Osteoblast (primary cell): Measurements from ENCODE around the gene EMID1. TPM values are rescaled to one million over a fixed set of nuclear protein-coding genes. Genes with fewer than 3 reads are reported as not detected.

Source experiments
- DNase-seq: peaks from one replicate; pipeline ENCODE4 v3.0.0; 2011; ENCODE audit warnings: low spot score, mixed read lengths; ENCODE audit not compliant: insufficient read length; ENCODE audit errors: missing footprints
- H2AFZ ChIP-seq: 2 replicates; pipeline ENCODE4 v1.6.0; 2011; ENCODE audit warnings: mild to moderate bottlenecking, low read length
- H3K27ac ChIP-seq: 2 replicates; pipeline ENCODE4 v1.5.1; 2011; ENCODE audit warnings: mild to moderate bottlenecking, low read depth, low read length, moderate library complexity
- H3K27me3 ChIP-seq: 2 replicates; pipeline ENCODE4 v1.6.0; 2012; ENCODE audit warnings: mild to moderate bottlenecking, control low read depth, inconsistent platforms, low read length, moderate library complexity; ENCODE audit not compliant: insufficient read depth
- H3K36me3 ChIP-seq: 2 replicates; pipeline ENCODE4 v1.5.1; 2011; ENCODE audit warnings: mild to moderate bottlenecking, low read length, control low read depth, moderate library complexity; ENCODE audit not compliant: insufficient read depth
- H3K4me1 ChIP-seq: 2 replicates; pipeline ENCODE4 v1.5.1; 2011; ENCODE audit warnings: mild to moderate bottlenecking, low read length, control low read depth, moderate library complexity; ENCODE audit not compliant: insufficient read depth
- H3K4me2 ChIP-seq: 2 replicates; pipeline ENCODE4 v1.6.0; 2011; ENCODE audit warnings: mild to moderate bottlenecking, low read length; ENCODE audit not compliant: insufficient read depth
- H3K4me3 ChIP-seq: fragments of 200-600 bp; sonication (generic); 3 replicates; pipeline ENCODE4 v1.5.1; 2012; ENCODE audit warnings: mild to moderate bottlenecking, low read length, inconsistent platforms; ENCODE audit not compliant: insufficient read depth
- H3K79me2 ChIP-seq: 2 replicates; pipeline ENCODE4 v1.6.0; 2012; ENCODE audit warnings: mild to moderate bottlenecking, low read length, control low read depth, inconsistent platforms; ENCODE audit not compliant: insufficient read depth
- H3K9me3 ChIP-seq: 2 replicates; pipeline ENCODE4 v1.5.1; 2011; ENCODE audit warnings: low read depth, low read length, control low read depth
- H4K20me1 ChIP-seq: 2 replicates; pipeline ENCODE4 v1.6.0; 2012; ENCODE audit warnings: mild to moderate bottlenecking, low read length, control low read depth; ENCODE audit not compliant: insufficient read depth
- CTCF ChIP-seq: IDR thresholded peaks from 2 replicates; pipeline ENCODE4 v1.5.1; 2011; ENCODE audit warnings: mild to moderate bottlenecking, low read depth, low read length, moderate library complexity; ENCODE audit errors: extremely low read depth
- total RNA-seq: library from RNA; depleted of rRNA; stranded (reverse); fragments of >200 nt; gene quantifications from 2 replicates; pipeline ENCODE4 v1.2.3, GENCODE V29; 2012

Gene EMID1
- total RNA-seq, 1 donor: under 0.01 TPM

DNA sequence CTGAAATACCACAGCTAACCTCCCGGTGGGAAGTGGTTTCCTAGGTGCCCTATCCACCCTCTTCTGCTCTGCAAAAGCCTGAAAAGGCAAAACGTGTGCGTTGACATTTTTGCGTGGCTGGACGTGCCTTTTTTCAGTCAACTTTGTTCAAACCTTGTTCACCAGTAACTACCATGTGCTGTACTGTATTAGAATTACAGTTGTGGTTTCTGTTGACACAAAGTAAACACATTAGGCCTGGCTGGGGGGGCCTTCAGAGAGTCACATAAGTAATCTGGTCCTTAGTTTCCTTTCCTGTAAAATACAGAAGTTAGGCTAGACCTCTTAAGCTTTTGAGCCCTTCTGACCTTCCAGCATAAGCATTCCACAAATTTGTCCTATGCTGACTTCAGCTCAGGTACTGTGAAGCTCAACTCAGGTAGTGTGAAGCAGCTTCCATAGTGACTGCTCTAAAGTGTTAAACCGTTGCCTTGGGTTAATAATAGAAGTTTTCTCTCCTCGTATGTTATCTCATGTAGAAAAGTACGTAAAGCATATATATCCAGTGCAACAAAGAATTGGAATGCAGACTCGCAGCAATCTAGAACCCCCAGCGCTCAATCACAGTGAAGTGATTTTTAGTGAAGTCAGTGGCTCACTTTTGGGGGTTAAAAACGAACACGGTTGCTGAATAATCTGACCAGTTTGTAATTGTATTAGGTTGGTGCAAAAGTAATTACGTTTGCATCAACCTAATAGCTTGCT is 64.2 kb downstream of the EMID1 start:
- Histone ChIP-seq H3K4me3 (peak overlapping the region; percentile 98), H2AFZ (no peak overlapping the region), H3K36me3 (peaks cover 53% of the 10 kb centered on the region), H3K9me3 (no peaks in the 10 kb centered on the region), H3K4me2 (peak overlapping the region; percentile 98), H4K20me1 (peaks cover 65% of the 10 kb centered on the region), H3K27ac (peak overlapping the region; percentile 100), H3K4me1 (peaks cover 48% of the 10 kb centered on the region), H3K79me2 (peaks cover 93% of the 10 kb centered on the region), H3K27me3 (no peaks in the 10 kb centered on the region)
- DNase-seq: no peak
- TF ChIP-seq CTCF: no peak

GRCh38 chr22:29270475-29271271 is 65.0 kb downstream of the EMID1 start:
- Histone ChIP-seq H3K4me1 (peaks cover 48% of the 10 kb centered on the region), H3K36me3 (peaks cover 56% of the 10 kb centered on the region), H3K27me3 (no peaks in the 10 kb centered on the region), H3K4me3 (peak overlapping the region; percentile 98), H3K9me3 (no peaks in the 10 kb centered on the region), H2AFZ (no peak overlapping the region), H3K4me2 (peak overlapping the region; percentile 98), H3K27ac (peak overlapping the region; percentile 100), H4K20me1 (peaks cover 72% of the 10 kb centered on the region), H3K79me2 (peaks cover 100% of the 10 kb centered on the region)
- no peak for TF ChIP-seq CTCF
- DNase-seq: peak; percentile 9

GRCh38 chr22:29272624-29273023 is 66.9 kb downstream of the EMID1 start:
- H3K9me3 ChIP-seq: no peaks in the 10 kb centered on the region
- no peak overlapping the region for H3K27ac ChIP-seq
- no peak overlapping the region for H2AFZ ChIP-seq
- no peaks in the 10 kb centered on the region for H3K27me3 ChIP-seq
- peaks cover 34% of the 10 kb centered on the region for H3K4me1 ChIP-seq
- no peak for TF ChIP-seq CTCF
- H3K79me2 ChIP-seq: peaks cover 100% of the 10 kb centered on the region
- H3K4me2 ChIP-seq: no peak overlapping the region
- peaks cover 92% of the 10 kb centered on the region for H4K20me1 ChIP-seq
- peaks cover 75% of the 10 kb centered on the region for H3K36me3 ChIP-seq
- DNase-seq: no peak
- no peak overlapping the region for H3K4me3 ChIP-seq

- no peaks in the 10 kb centered on the region for H3K9me3 ChIP-seq
- peaks cover 22% of the 10 kb centered on the region for H3K4me1 ChIP-seq
- no peak for DNase-seq
- no peak overlapping the region for H2AFZ ChIP-seq
- H3K36me3 ChIP-seq: peaks cover 91% of the 10 kb centered on the region
- H3K4me2 ChIP-seq: no peak overlapping the region
- no peaks in the 10 kb centered on the region for H3K27me3 ChIP-seq
- peak overlapping the region; percentile 39 for H3K27ac ChIP-seq
- no peak overlapping the region for H3K4me3 ChIP-seq
- peaks cover 94% of the 10 kb centered on the region for H4K20me1 ChIP-seq
- peaks cover 99% of the 10 kb centered on the region for H3K79me2 ChIP-seq
- no peak for TF ChIP-seq CTCF
These were observed 69.5 kb downstream of the EMID1 start for GRCh38 chr22:29275167-29275566.
